Stomach (tissue), 9 donors: ENCODE measurements around the gene MSI1. TPM values are rescaled to one million over a fixed set of nuclear protein-coding genes. Genes with fewer than 3 reads are reported as not detected.

Source experiments
- DNase-seq, 2 donors: peaks; one replicate each; pipeline versions ENCODE4 v3.0.0 to v3.0.0-alpha.2; 2013 to 2019
- H3K27ac ChIP-seq, 5 donors: fragments of 200-600 bp in 4 of 5; sonication (generic) in 4 of 5; one replicate each; pipeline ENCODE4 v1.5.1; 2013 to 2019; ENCODE audit warnings: mild to moderate bottlenecking in 1 of 5, moderate library complexity in 1 of 5
- H3K27me3 ChIP-seq, 3 donors: fragments of 200-600 bp; sonication (generic); one replicate each; pipeline ENCODE4 v1.5.1; 2017 to 2019; ENCODE audit warnings: mixed run types in 1 of 3
- H3K36me3 ChIP-seq, 4 donors: fragments of 200-600 bp; sonication (generic); 1 replicate in 3 of 4; 2 replicates in 1 of 4; pipeline ENCODE4 v1.5.1; 2016 to 2019
- H3K4me1 ChIP-seq, 4 donors: fragments of 200-600 bp; sonication (generic); one replicate each; pipeline ENCODE4 v1.5.1; 2016 to 2019
- H3K4me3 ChIP-seq, 4 donors: fragments of 200-600 bp; sonication (generic) in 3 of 4; one replicate each; pipeline ENCODE4 v1.5.1; 2016 to 2019; ENCODE audit warnings: mild to moderate bottlenecking in 1 of 4
- H3K9me3 ChIP-seq, 4 donors: fragments of 200-600 bp; sonication (generic); one replicate each; pipeline ENCODE4 v1.5.1; 2016 to 2019
- CTCF ChIP-seq, 7 experiments: fragments of 450-650 bp in 4 of 7; fragments of 200-600 bp in 3 of 7; sonication (generic) in 3 of 7; IDR thresholded peaks; one replicate each; pipeline ENCODE4 v1.5.1; 2016 to 2019; ENCODE audit warnings: antibody characterized with exemption in 7 of 7, control low read depth in 2 of 7, mild to moderate bottlenecking in 1 of 7
- EP300 ChIP-seq: sonication (generic); formaldehyde crosslinking; IDR thresholded peaks from one replicate; pipeline ENCODE4 v1.6.1; 2017; ENCODE audit warnings: antibody characterized with exemption
- POLR2A ChIP-seq, 4 donors: fragments of 450-650 bp; IDR thresholded peaks; one replicate each; pipeline ENCODE4 v1.6.1; 2016; ENCODE audit warnings: antibody characterized with exemption in 4 of 4, control low read depth in 2 of 4, mild to moderate bottlenecking in 1 of 4, moderate library complexity in 1 of 4
- POLR2AphosphoS5 ChIP-seq, 3 donors: sonication (generic); formaldehyde crosslinking; IDR thresholded peaks; one replicate each; pipeline ENCODE4 v1.6.1; 2016; ENCODE audit warnings: antibody characterized with exemption in 3 of 3
- WGBS, 5 donors: extraction: QIAGEN DNeasy Blood & Tissue Kit in 3 of 5; methylation state at CpG; one replicate each; pipeline versions ENCODE4 v1.1.5 to v1.1.7; 2013 to 2018; 5-methylcytosine and 5-hydroxymethylcytosine counted together
- intact Hi-C: fragments of 100-400 bp; cut with DNase I; formaldehyde crosslinking; loops from one replicate; pipeline ENCODE4 v1.15.1; 2023; ENCODE audit warnings: low total_unique reads
- polyA plus RNA-seq, 3 donors: library from polyadenylated mRNA; stranded (reverse); fragments of 200-250 nt; gene quantifications; one replicate each; pipeline ENCODE4 v1.2.3, GENCODE V29; 2013
- total RNA-seq, 5 donors: library from RNA; depleted of rRNA; stranded (reverse); fragments of >200 nt; gene quantifications; one replicate each; pipeline versions ENCODE4 v1.1.0 to v1.2.3, GENCODE V29; 2014 to 2016
- donor health status: healthy with polysubstance abuse.
- donor health status: Bipolar disorder and iron deficiency.
- donor health status: healthy.

Gene MSI1
- total and polyA plus RNA-seq, 8 donors: 0.58 to 7.1 (median 1.6) TPM; not detected in 2

- no peak for TF ChIP-seq EP300
- TF ChIP-seq POLR2AphosphoS5 (IDR thresholded peaks at IDR 0.05): no peak
- no peak for TF ChIP-seq CTCF (IDR thresholded peaks at IDR 0.05)
- no peak for TF ChIP-seq POLR2A (IDR thresholded peaks at IDR 0.05)
- 8 to 10% (median 9%) methylated on average over 20 to 24 of the region's 24 CpGs for WGBS, 5 donors
- peaks cover 0 to 61% (median 7%) of the 10 kb centered on the region in 3 donors for H3K27me3 ChIP-seq
- no peaks in the 10 kb centered on the region for H3K36me3 ChIP-seq
- peak in 1 of 2 donors; percentile 53 for DNase-seq
- H3K4me1 ChIP-seq: peaks cover 0 to 11% (median 8%) of the 10 kb centered on the region in 4 donors
- no peak overlapping the region for H3K27ac ChIP-seq
- intact Hi-C loops: no loop called here
- H3K9me3 ChIP-seq: no peaks in the 10 kb centered on the region
- H3K4me3 ChIP-seq: peak overlapping the region in 2 of 4 donors; percentile 3 to 18
Observed at GRCh38 chr12:120388691-120389481, 19.9 kb upstream of the MSI1 start.

GRCh38 chr12:120381752-120382419, 12.9 kb upstream of the MSI1 start:
- no peak overlapping the region for H3K27ac ChIP-seq
- no peaks in the 10 kb centered on the region for H3K36me3 ChIP-seq
- 36 to 48% (median 42%) methylated on average over 6 of the region's 6 CpGs for WGBS, 5 donors
- H3K4me1 ChIP-seq: peaks cover 0 to 7% (median 0%) of the 10 kb centered on the region in 4 donors
- TF ChIP-seq CTCF (IDR thresholded peaks at IDR 0.05): no peak
- TF ChIP-seq POLR2AphosphoS5 (IDR thresholded peaks at IDR 0.05): no peak
- TF ChIP-seq POLR2A (IDR thresholded peaks at IDR 0.05): no peak
- no peak for TF ChIP-seq EP300
- peaks cover 0 to 53% (median 0%) of the 10 kb centered on the region in 3 donors for H3K27me3 ChIP-seq
- no peaks in the 10 kb centered on the region for H3K9me3 ChIP-seq
- intact Hi-C loops: no loop called here
- H3K4me3 ChIP-seq: no peak overlapping the region
- no peak for DNase-seq

GRCh38 chr12:120378036-120378435, 9.1 kb upstream of the MSI1 start:
- no peak overlapping the region for H3K4me3 ChIP-seq
- H3K9me3 ChIP-seq: no peaks in the 10 kb centered on the region
- no peak overlapping the region for H3K27ac ChIP-seq
- intact Hi-C loops: no loop called here
- H3K4me1 ChIP-seq: peaks cover 0 to 7% (median 0%) of the 10 kb centered on the region in 4 donors
- WGBS, 5 donors: 54 to 65% (median 58%) methylated on average over 5 of the region's 5 CpGs
- no peak for TF ChIP-seq POLR2A (IDR thresholded peaks at IDR 0.05)
- no peak for TF ChIP-seq POLR2AphosphoS5 (IDR thresholded peaks at IDR 0.05)
- no peak for TF ChIP-seq CTCF (IDR thresholded peaks at IDR 0.05)
- no peak for TF ChIP-seq EP300
- no peak for DNase-seq
- no peaks in the 10 kb centered on the region for H3K36me3 ChIP-seq
- H3K27me3 ChIP-seq: peaks cover 0 to 61% (median 0%) of the 10 kb centered on the region in 3 donors

- H3K27ac ChIP-seq: no peak overlapping the region
- DNase-seq: no peak
- peaks cover 0 to 7% (median 0%) of the 10 kb centered on the region in 4 donors for H3K4me1 ChIP-seq
- no peaks in the 10 kb centered on the region for H3K9me3 ChIP-seq
- H3K4me3 ChIP-seq: no peak overlapping the region
- 85 to 94% (median 91%) methylated on average over 4 of the region's 4 CpGs for WGBS, 5 donors
- H3K36me3 ChIP-seq: no peaks in the 10 kb centered on the region
- intact Hi-C loops: no loop called here
- peaks cover 0 to 65% (median 0%) of the 10 kb centered on the region in 3 donors for H3K27me3 ChIP-seq
- no peak for TF ChIP-seq POLR2A (IDR thresholded peaks at IDR 0.05)
Observed at GRCh38 chr12:120377611-120378010, 8.6 kb upstream of the MSI1 start.
